ENCODE data around the gene UTP3. TPM values are rescaled to one million over a fixed set of nuclear protein-coding genes. Genes with fewer than 3 reads are reported as not detected.
"Not testable (repeated sequence)": the region's sequence is repeated elsewhere in the genome, so short reads cannot be mapped to it uniquely, and the experiment has no call there.

The UTP3 gene
- polyA plus RNA-seq, 10 donors, result 19.9 to 28.7 (median 22.6) TPM

GRCh38 chr4:70714079-70714887 lies 26.0 kb downstream of the UTP3 start:
- no peak for DNase-seq

GRCh38 chr4:70715097-70715496 lies 26.8 kb downstream of the UTP3 start:
- DNase-seq, result no peak

GRCh38 chr4:70718811-70719604 lies 30.7 kb downstream of the UTP3 start:
- no peak for DNase-seq

GRCh38 chr4:70721747-70722146 lies 33.4 kb downstream of the UTP3 start, which contains the start of gene RUFY3:
Gene RUFY3, plus strand, starts transcription at chr4:70721964. Its CDS starts 610 bp downstream, at chr4:70722574.
- peak; percentile 85 to 91 (median 88) for DNase-seq

- peak in 2 of 3 donors; percentile 39 to 48 for DNase-seq
Measured at GRCh38 chr4:70722199-70722791, 34.0 kb downstream of the UTP3 start.

- DNase-seq, result no peak
Measured at GRCh38 chr4:70724463-70724862, 36.1 kb downstream of the UTP3 start.

- no peak for DNase-seq
Measured at GRCh38 chr4:70725633-70726032, 37.3 kb downstream of the UTP3 start.

GRCh38 chr4:70726515-70726914 lies 38.2 kb downstream of the UTP3 start:
- DNase-seq, result not testable (repeated sequence)

- no peak for DNase-seq
Measured at GRCh38 chr4:70728091-70728490, 39.8 kb downstream of the UTP3 start.

- DNase-seq, result not testable (repeated sequence)
Measured at GRCh38 chr4:70732878-70733277, 44.5 kb downstream of the UTP3 start.

GRCh38 chr4:70734168-70734954 lies 46.0 kb downstream of the UTP3 start:
- peak in 2 of 3 donors; percentile 36 for DNase-seq

GRCh38 chr4:70734971-70735370 lies 46.6 kb downstream of the UTP3 start:
- DNase-seq, result no peak

- DNase-seq, result not testable (repeated sequence)
Measured at GRCh38 chr4:70735915-70736314, 47.6 kb downstream of the UTP3 start.

- DNase-seq, result no peak
Measured at GRCh38 chr4:70737006-70737405, 48.7 kb downstream of the UTP3 start.

- no peak for DNase-seq
Measured at GRCh38 chr4:70737409-70737808, 49.1 kb downstream of the UTP3 start.

GRCh38 chr4:70739496-70740337 lies 51.4 kb downstream of the UTP3 start:
- no peak for DNase-seq
